ENCODE measurements around the gene CDH24. TPM values are rescaled to one million over a fixed set of nuclear protein-coding genes. Genes with fewer than 3 reads are reported as not detected.

Gene CDH24
- total RNA-seq, 1 donor from 2014 or later, result 15.0 TPM

DNA sequence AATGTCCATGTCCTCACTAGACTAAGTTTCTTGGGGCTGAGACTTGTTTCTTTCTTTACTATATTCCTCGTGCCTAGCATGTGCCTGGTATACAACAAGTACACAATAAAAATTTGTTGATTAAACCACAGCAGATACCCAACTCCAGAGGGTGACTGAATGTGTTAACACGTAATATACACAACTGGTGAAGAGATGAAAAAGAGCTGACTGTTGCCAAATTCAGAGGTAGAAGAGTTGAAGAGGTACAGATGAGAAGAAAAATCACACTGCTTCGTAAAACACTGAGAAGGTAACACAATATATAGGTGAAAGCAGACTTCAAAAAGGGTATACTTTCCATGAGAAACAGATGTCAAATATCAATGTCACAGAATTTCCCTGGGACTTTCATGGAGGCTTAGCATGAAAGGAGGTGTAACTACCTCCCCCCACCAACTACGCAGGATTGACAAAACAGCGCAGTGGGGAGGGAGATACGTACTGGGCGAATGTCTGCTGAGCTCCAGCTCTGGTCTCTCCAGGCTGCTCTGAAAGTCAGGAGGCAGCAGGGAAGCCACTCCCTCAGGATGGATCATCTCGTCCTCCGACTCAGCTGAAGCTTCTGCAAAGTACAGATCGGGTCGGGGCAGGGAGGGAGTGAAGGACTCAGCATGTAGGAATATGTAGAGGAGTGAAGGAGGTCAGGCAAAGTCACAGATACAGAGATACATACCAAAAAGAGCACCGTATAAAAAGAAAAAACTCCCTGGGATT lies 32.4 kb upstream of the CDH24 start:
- Mint-ChIP-seq H3K9me3 (no peaks in the 10 kb centered on the region), H3K36me3 (peaks cover 23% of the 10 kb centered on the region)
- H3K9me3 ChIP-seq (ENCODE audit: low read depth), result no peaks in the 10 kb centered on the region

DNA sequence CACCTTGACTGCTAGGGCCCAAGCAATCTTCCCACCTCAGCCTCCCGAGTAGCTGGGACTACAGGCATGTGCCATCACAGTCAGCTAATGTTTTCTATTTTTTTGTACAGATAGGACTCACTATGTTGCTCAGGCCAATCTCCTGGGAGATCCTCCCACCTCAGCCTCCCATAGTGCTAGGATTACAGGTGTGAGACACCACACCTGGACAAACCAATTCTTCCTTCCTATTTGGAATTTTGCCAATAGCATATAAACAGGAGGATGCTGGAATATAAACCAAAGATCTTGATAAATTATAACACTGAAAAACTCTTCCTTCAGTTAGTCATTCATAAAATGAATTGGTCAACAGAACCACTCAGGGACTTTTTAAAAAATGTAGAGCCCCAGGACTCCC lies 29.2 kb upstream of the CDH24 start:
- Histone ChIP-seq H3K79me2 (ENCODE audit: low read depth) (peaks cover 67% of the 10 kb centered on the region), H3K27me3 (no peaks in the 10 kb centered on the region), H3K36me3 (peaks cover 51% of the 10 kb centered on the region), H3K4me1 (no peaks in the 10 kb centered on the region), H3K27ac (no peak overlapping the region), H2AFZ (replicated peaks) (no peak overlapping the region), H3K4me3 (no peak overlapping the region), H4K20me1 (ENCODE audit: low read depth) (peaks cover 47% of the 10 kb centered on the region), H3K9ac (no peak overlapping the region), H3K4me2 (no peak overlapping the region), H3K9me3 (ENCODE audit: low read depth) (no peaks in the 10 kb centered on the region), H3F3A (ENCODE audit: low read depth) (peaks cover 16% of the 10 kb centered on the region)
- H3K9me3 Mint-ChIP-seq, result no peaks in the 10 kb centered on the region
- H3K27ac Mint-ChIP-seq, result no peak overlapping the region
- H3K4me3 Mint-ChIP-seq, result no peak overlapping the region
- DNase-seq (ENCODE audit: low spot score), result no peak
- no peaks in the 10 kb centered on the region for H3K27me3 Mint-ChIP-seq (ENCODE audit: insufficient read depth, low read depth)
- no peaks in the 10 kb centered on the region for H3K4me1 Mint-ChIP-seq
- peaks cover 17% of the 10 kb centered on the region for H3K36me3 Mint-ChIP-seq
- TF ChIP-seq EZH2 (IDR thresholded peaks at IDR 0.05) (no peak), EZH2phosphoT487 (IDR thresholded peaks at IDR 0.05) (no peak)
- TF ChIP-seq, protein P1, sequence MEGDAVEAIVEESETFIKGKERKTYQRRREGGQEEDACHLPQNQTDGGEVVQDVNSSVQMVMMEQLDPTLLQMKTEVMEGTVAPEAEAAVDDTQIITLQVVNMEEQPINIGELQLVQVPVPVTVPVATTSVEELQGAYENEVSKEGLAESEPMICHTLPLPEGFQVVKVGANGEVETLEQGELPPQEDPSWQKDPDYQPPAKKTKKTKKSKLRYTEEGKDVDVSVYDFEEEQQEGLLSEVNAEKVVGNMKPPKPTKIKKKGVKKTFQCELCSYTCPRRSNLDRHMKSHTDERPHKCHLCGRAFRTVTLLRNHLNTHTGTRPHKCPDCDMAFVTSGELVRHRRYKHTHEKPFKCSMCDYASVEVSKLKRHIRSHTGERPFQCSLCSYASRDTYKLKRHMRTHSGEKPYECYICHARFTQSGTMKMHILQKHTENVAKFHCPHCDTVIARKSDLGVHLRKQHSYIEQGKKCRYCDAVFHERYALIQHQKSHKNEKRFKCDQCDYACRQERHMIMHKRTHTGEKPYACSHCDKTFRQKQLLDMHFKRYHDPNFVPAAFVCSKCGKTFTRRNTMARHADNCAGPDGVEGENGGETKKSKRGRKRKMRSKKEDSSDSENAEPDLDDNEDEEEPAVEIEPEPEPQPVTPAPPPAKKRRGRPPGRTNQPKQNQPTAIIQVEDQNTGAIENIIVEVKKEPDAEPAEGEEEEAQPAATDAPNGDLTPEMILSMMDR (IDR thresholded peaks at IDR 0.05), result no peak

More for the DNA sequence above, 32.4 kb upstream of the CDH24 start:
- H3K9ac ChIP-seq, result no peak overlapping the region
- no peak overlapping the region for H3K27ac ChIP-seq
- H3K36me3 ChIP-seq, result peaks cover 44% of the 10 kb centered on the region
- peaks cover 30% of the 10 kb centered on the region for H3F3A ChIP-seq (ENCODE audit: low read depth)
- peaks cover 8% of the 10 kb centered on the region for H3K4me1 Mint-ChIP-seq
- H2AFZ ChIP-seq (replicated peaks), result no peak overlapping the region
- peaks cover 70% of the 10 kb centered on the region for H4K20me1 ChIP-seq (ENCODE audit: low read depth)
- no peak overlapping the region for H3K4me3 Mint-ChIP-seq
- no peak overlapping the region for H3K27ac Mint-ChIP-seq
- TF ChIP-seq EZH2 (IDR thresholded peaks at IDR 0.05), result no peak
- TF ChIP-seq EZH2phosphoT487 (IDR thresholded peaks at IDR 0.05), result no peak
- TF ChIP-seq, protein P1 (IDR thresholded peaks at IDR 0.05), result no peak
- peaks cover 14% of the 10 kb centered on the region for H3K4me1 ChIP-seq
- H3K4me3 ChIP-seq, result no peak overlapping the region
- no peak for DNase-seq (ENCODE audit: low spot score)
- no peak overlapping the region for H3K4me2 ChIP-seq
- peaks cover 79% of the 10 kb centered on the region for H3K79me2 ChIP-seq (ENCODE audit: low read depth)
- H3K27me3 ChIP-seq, result no peaks in the 10 kb centered on the region
- no peaks in the 10 kb centered on the region for H3K27me3 Mint-ChIP-seq (ENCODE audit: insufficient read depth, low read depth)

DNA sequence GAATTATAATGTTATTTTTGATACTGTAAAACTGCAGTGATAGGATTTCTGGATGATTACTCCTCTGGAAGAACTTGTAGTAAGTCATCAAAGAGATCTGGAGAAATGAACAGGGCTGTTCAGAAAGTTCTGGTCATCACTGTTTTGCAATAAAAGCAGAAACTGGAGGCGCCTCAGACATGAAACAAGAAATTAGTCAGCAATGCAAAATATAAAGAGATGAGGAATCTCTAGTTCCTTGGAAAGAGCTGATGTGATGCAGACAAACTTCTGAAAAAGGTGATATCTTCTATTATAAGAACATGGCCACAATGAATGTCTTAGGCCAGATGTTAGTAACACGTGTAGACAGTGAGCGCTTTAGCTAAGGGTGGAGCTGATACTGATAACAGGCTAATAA lies 28.1 kb upstream of the CDH24 start:
- Mint-ChIP-seq H3K4me1 (no peaks in the 10 kb centered on the region), H3K9me3 (no peaks in the 10 kb centered on the region), H3K27me3 (ENCODE audit: insufficient read depth, low read depth) (no peaks in the 10 kb centered on the region), H3K4me3 (no peak overlapping the region), H3K27ac (no peak overlapping the region), H3K36me3 (peaks cover 18% of the 10 kb centered on the region)
- H3K27me3 ChIP-seq, result no peaks in the 10 kb centered on the region
- TF ChIP-seq EZH2phosphoT487 (IDR thresholded peaks at IDR 0.05) (no peak), EZH2 (IDR thresholded peaks at IDR 0.05) (no peak)
- TF ChIP-seq, protein P1 (IDR thresholded peaks at IDR 0.05), result no peak
- no peak overlapping the region for H3K4me3 ChIP-seq
- H2AFZ ChIP-seq (replicated peaks), result no peak overlapping the region
- H3K9ac ChIP-seq, result no peak overlapping the region
- no peak overlapping the region for H3K4me2 ChIP-seq
- no peak for DNase-seq (ENCODE audit: low spot score)
- no peak overlapping the region for H3K27ac ChIP-seq
- H3K36me3 ChIP-seq, result peaks cover 61% of the 10 kb centered on the region
- peaks cover 25% of the 10 kb centered on the region for H3F3A ChIP-seq (ENCODE audit: low read depth)
- no peaks in the 10 kb centered on the region for H3K4me1 ChIP-seq
- H4K20me1 ChIP-seq (ENCODE audit: low read depth), result peaks cover 37% of the 10 kb centered on the region
- no peaks in the 10 kb centered on the region for H3K9me3 ChIP-seq (ENCODE audit: low read depth)
- H3K79me2 ChIP-seq (ENCODE audit: low read depth), result peaks cover 56% of the 10 kb centered on the region
